SU-DHL-6 (cell line): ENCODE data around the gene OSR1.
"Not testable (repeated sequence)": the region's sequence is repeated elsewhere in the genome, so short reads cannot be mapped to it uniquely, and the experiment has no call there.

Experiments
- EZH2phosphoT487 ChIP-seq: fragments of 200-600 bp; sonication (generic), shearing (Covaris generic); conservative IDR thresholded peaks from 2 replicates; pipeline ENCODE4 v1.6.1; 2018; ENCODE audit warnings: mild to moderate bottlenecking, antibody characterized with exemption, low read length, moderate library complexity, mixed read lengths
- TF ChIP-seq, protein P1 (sequence below): fragments of 200-600 bp; sonication (generic); IDR thresholded peaks from one replicate; pipeline ENCODE4 v1.5.1; 2017; ENCODE audit warnings: antibody characterized with exemption, mild to moderate bottlenecking, low read length, moderate library complexity; ENCODE audit not compliant: insufficient read depth, poor library complexity, severe bottlenecking

DNA sequence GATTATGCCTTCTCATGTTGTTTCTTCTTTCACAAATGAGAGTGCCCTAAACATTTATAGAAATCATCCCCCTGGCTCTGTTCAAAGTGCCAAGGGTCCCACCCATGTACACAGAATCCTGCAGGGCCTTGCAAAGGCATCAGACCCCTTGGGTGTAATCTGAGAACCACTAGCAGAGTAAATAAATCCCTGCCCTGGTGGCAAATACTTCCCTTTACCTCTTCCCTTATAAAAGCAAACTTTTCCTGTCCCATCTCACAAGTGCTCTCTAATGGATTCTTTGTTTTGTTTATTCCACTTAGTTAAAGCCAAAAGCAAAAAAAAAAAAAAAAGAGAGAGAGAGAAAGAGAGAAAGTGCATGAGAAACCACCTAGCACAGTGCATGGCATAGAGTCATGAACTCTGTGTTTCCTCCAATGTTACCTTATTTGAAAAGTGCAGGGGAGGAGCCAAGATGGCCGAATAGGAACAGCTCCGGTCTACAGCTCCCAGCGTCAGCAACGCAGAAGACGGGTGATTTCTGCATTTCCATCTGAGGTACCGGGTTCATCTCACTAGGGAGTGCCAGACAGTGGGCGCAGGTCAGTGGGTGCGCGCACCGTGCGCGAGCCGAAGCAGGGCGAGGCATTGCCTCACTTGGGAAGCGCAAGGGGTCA is 52.9 kb downstream of the OSR1 start:
- TF ChIP-seq, protein P1, sequence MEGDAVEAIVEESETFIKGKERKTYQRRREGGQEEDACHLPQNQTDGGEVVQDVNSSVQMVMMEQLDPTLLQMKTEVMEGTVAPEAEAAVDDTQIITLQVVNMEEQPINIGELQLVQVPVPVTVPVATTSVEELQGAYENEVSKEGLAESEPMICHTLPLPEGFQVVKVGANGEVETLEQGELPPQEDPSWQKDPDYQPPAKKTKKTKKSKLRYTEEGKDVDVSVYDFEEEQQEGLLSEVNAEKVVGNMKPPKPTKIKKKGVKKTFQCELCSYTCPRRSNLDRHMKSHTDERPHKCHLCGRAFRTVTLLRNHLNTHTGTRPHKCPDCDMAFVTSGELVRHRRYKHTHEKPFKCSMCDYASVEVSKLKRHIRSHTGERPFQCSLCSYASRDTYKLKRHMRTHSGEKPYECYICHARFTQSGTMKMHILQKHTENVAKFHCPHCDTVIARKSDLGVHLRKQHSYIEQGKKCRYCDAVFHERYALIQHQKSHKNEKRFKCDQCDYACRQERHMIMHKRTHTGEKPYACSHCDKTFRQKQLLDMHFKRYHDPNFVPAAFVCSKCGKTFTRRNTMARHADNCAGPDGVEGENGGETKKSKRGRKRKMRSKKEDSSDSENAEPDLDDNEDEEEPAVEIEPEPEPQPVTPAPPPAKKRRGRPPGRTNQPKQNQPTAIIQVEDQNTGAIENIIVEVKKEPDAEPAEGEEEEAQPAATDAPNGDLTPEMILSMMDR, result not testable (repeated sequence)
- not testable (repeated sequence) for TF ChIP-seq EZH2phosphoT487
